ENCODE data around the gene ADAMTS17.

DNA sequence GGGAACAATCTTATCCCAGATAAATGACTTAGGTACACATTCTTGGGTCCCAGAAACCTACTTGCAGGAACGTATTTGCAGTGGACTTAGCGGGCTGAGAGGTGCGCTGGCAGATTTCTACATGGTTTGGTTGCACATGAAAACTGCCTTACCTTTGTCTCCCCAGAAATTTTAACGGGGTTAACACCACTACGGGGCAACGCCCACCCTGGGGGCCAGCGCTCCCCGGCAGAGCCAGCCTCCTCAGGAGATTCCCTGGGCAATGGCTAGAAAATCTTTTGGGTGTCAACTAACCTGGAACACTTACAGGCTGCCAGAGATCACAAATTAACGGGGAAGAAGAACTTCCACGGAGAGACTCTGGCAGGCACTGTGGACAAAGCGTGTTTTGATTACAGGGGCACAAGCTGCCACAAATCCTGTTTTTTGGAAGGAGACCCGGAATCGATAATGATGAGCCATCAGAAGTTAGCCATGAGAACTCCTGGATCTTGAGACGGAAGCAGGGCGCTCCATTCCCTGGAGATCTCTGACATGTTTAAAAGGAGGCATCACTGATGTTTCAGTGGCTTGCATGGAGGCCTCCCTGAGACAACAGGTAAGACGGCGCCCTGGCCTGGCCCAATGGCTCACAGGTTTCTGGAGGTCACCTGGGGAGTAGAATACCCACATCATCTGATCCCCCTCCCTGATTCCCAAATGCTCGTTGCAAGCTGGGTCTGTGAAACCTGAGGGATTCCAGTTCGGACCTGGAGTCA is 288.9 kb downstream of the ADAMTS17 start:
- TF ChIP-seq, protein P1, sequence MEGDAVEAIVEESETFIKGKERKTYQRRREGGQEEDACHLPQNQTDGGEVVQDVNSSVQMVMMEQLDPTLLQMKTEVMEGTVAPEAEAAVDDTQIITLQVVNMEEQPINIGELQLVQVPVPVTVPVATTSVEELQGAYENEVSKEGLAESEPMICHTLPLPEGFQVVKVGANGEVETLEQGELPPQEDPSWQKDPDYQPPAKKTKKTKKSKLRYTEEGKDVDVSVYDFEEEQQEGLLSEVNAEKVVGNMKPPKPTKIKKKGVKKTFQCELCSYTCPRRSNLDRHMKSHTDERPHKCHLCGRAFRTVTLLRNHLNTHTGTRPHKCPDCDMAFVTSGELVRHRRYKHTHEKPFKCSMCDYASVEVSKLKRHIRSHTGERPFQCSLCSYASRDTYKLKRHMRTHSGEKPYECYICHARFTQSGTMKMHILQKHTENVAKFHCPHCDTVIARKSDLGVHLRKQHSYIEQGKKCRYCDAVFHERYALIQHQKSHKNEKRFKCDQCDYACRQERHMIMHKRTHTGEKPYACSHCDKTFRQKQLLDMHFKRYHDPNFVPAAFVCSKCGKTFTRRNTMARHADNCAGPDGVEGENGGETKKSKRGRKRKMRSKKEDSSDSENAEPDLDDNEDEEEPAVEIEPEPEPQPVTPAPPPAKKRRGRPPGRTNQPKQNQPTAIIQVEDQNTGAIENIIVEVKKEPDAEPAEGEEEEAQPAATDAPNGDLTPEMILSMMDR (IDR thresholded peaks at IDR 0.05), result no peak
- TF ChIP-seq EZH2 (IDR thresholded peaks at IDR 0.05) (no peak), EZH2phosphoT487 (IDR thresholded peaks at IDR 0.05) (no peak)

All from neural progenitor cell (in vitro differentiated cells).